HEK293T (cell line): ENCODE results near the gene ATP9A.

Source experiments
- CTCF ChIA-PET: fragments of 350-600 bp; formaldehyde crosslinking; extraction: SDS; loops from one replicate; lab custom pipeline; 2021; ENCODE audit warnings: antibody characterized with exemption, inconsistent platforms; lab: Yijun Ruan, JAX
- POLR2A ChIA-PET: fragments of 350-600 bp; formaldehyde crosslinking; extraction: SDS; loops from one replicate; lab custom pipeline; 2020; ENCODE audit warnings: antibody characterized with exemption, inconsistent platforms; lab: Yijun Ruan, JAX
- DNase-seq: peaks from one replicate; pipeline ENCODE4 v3.0.0; 2012; ENCODE audit warnings: mixed read lengths; ENCODE audit errors: extremely low spot score
- ARNT ChIP-seq: fragments of 450-650 bp; IDR thresholded peaks from 2 replicates; pipeline ENCODE4 v1.6.1; 2017; ENCODE audit warnings: mild to moderate bottlenecking
- BHLHE40 ChIP-seq: fragments of 450-650 bp; IDR thresholded peaks from 2 replicates; pipeline ENCODE4 v1.6.1; 2016; ENCODE audit warnings: mild to moderate bottlenecking, moderate library complexity, borderline replicate concordance
- CTBP1 ChIP-seq: fragments of 450-650 bp; IDR thresholded peaks from 2 replicates; pipeline ENCODE4 v1.6.1; 2016; ENCODE audit warnings: borderline replicate concordance
- ELF4 ChIP-seq: fragments of 450-650 bp; IDR thresholded peaks from 2 replicates; pipeline ENCODE4 v1.6.1; 2017; ENCODE audit warnings: antibody characterized with exemption
- FOXA1 ChIP-seq: fragments of 450-650 bp; IDR thresholded peaks from 2 replicates; pipeline ENCODE4 v1.6.1; 2016; ENCODE audit warnings: mild to moderate bottlenecking
- FOXK2 ChIP-seq: fragments of 450-650 bp; IDR thresholded peaks from 2 replicates; pipeline ENCODE4 v1.6.1; 2016; ENCODE audit warnings: mild to moderate bottlenecking
- FOXM1 ChIP-seq: fragments of 450-650 bp; IDR thresholded peaks from 2 replicates; pipeline ENCODE4 v1.6.1; 2017; ENCODE audit warnings: mild to moderate bottlenecking, borderline replicate concordance
- HDGF ChIP-seq: fragments of 450-650 bp; IDR thresholded peaks from 2 replicates; pipeline ENCODE4 v1.6.1; 2017; ENCODE audit warnings: antibody characterized with exemption, borderline replicate concordance
- L3MBTL2 ChIP-seq: fragments of 450-650 bp; conservative IDR thresholded peaks from 2 replicates; pipeline ENCODE4 v1.6.1; 2016; ENCODE audit warnings: mild to moderate bottlenecking
- LEF1 ChIP-seq: fragments of 450-650 bp; IDR thresholded peaks from 2 replicates; pipeline ENCODE4 v1.6.1; 2017; ENCODE audit warnings: mild to moderate bottlenecking, borderline replicate concordance
- NFRKB ChIP-seq: fragments of 450-650 bp; IDR thresholded peaks from 2 replicates; pipeline ENCODE4 v1.6.1; 2016; ENCODE audit warnings: mild to moderate bottlenecking, moderate library complexity
- PKNOX1 ChIP-seq: fragments of 450-650 bp; IDR thresholded peaks from 2 replicates; pipeline ENCODE4 v1.6.1; 2016
- SP1 ChIP-seq: fragments of 450-650 bp; IDR thresholded peaks from 2 replicates; pipeline ENCODE4 v1.6.1; 2017
- SUZ12 ChIP-seq: fragments of 450-650 bp; IDR thresholded peaks from 2 replicates; pipeline ENCODE4 v1.6.1; 2016; ENCODE audit warnings: mild to moderate bottlenecking
- TARDBP ChIP-seq: fragments of 450-650 bp; IDR thresholded peaks from 2 replicates; pipeline ENCODE4 v1.6.1; 2016
- ZNF384 ChIP-seq: fragments of 450-650 bp; IDR thresholded peaks from 2 replicates; pipeline ENCODE4 v1.6.1; 2016

ATP9A gene

GRCh38 chr20:51593584-51593983 is 174.6 kb downstream of the ATP9A start:
- ChIA-PET POLR2A (no interaction called here), CTCF (no interaction called here)

GRCh38 chr20:51592564-51592963 is 175.6 kb downstream of the ATP9A start:
- TF ChIP-seq FOXA1 (no peak), BHLHE40 (no peak), FOXK2 (no peak), PKNOX1 (no peak), ZNF384 (no peak), LEF1 (no peak), TARDBP (no peak), FOXM1 (no peak), ELF4 (no peak), L3MBTL2 (no peak), CTBP1 (no peak), SUZ12 (no peak), NFRKB (no peak), SP1 (no peak), HDGF (no peak), ARNT (no peak)
- POLR2A ChIA-PET = no interaction called here
- no peak for DNase-seq
- CTCF ChIA-PET = no interaction called here

More at GRCh38 chr20:51593584-51593983, 174.6 kb downstream of the ATP9A start:
- TF ChIP-seq ZNF384 (no peak), ARNT (no peak), CTBP1 (no peak), FOXM1 (no peak), FOXA1 (no peak), HDGF (no peak), SP1 (no peak), SUZ12 (no peak), ELF4 (no peak), TARDBP (no peak), BHLHE40 (no peak), NFRKB (no peak), FOXK2 (no peak), PKNOX1 (no peak), L3MBTL2 (no peak), LEF1 (no peak)
- no peak for DNase-seq

DNA sequence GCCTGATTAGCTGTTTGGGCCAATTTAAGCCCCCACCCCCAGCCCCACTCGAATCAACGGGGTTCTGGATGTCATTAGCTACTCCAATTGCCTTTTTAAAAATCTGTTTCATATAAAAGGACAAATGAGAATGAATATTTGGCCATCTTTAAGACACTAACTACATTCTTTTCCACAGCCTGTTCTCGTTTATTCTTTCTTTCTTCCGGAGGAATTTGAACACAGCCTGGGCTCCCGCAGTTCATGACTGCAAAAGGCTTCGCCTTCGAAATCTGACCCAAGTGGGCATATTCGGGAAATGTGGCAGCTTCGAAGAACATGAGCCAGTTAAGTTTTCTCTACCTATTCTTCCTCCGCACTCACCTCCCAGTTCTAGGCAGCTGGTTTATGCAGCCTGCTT is 176.3 kb downstream of the ATP9A start:
- TF ChIP-seq L3MBTL2 (no peak), SP1 (no peak), SUZ12 (no peak), ARNT (no peak)
- ChIA-PET CTCF (no interaction called here), POLR2A (no interaction called here)
- no peak for DNase-seq

GRCh38 chr20:51588762-51589161 is 179.4 kb downstream of the ATP9A start:
- TF ChIP-seq SP1 (no peak), ELF4 (no peak), PKNOX1 (no peak), BHLHE40 (no peak), NFRKB (no peak), TARDBP (no peak), FOXA1 (no peak), FOXK2 (no peak), L3MBTL2 (no peak), ZNF384 (no peak), LEF1 (no peak), ARNT (no peak), FOXM1 (no peak)
- ChIA-PET POLR2A (no interaction called here), CTCF (no interaction called here)
- DNase-seq = no peak

DNA sequence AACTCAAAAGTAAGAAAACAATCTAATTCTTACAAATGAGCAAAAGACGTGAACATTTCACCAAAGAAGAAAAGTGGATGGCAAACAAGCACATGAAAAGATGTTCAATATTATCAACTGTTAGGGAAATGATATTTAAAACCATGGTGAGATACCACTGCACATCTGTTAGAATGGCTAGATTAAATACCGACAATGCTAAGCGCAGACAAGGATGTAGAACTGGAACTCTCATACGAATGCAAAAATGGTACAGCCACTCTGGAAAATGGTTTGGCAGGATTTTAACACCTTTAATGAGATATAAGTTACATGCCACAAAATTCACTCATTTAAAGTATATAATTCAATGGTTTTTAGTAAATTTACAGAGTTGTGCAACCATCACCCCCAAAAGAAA is 181.0 kb downstream of the ATP9A start:
- TF ChIP-seq SP1 (no peak), CTBP1 (no peak), SUZ12 (no peak), BHLHE40 (no peak), TARDBP (no peak), FOXM1 (no peak), FOXK2 (no peak), LEF1 (no peak), HDGF (no peak), L3MBTL2 (no peak), ZNF384 (no peak), PKNOX1 (no peak), NFRKB (no peak)
- CTCF ChIA-PET = no interaction called here
- POLR2A ChIA-PET = no interaction called here
- no peak for DNase-seq

- DNase-seq = no peak
- TF ChIP-seq NFRKB (no peak), ZNF384 (no peak), SP1 (no peak), L3MBTL2 (no peak), SUZ12 (no peak), BHLHE40 (no peak), CTBP1 (no peak), ELF4 (no peak), FOXA1 (no peak), TARDBP (no peak), HDGF (no peak), FOXM1 (no peak), PKNOX1 (no peak), FOXK2 (no peak)
- POLR2A ChIA-PET = no interaction called here
- CTCF ChIA-PET = interaction anchor here (1.1 kb wide), 1 partner anchor 12 kb away, joined by 3 read pairs; no protein-coding TSS in a partner anchor
Observed at GRCh38 chr20:51586005-51586440, 182.2 kb downstream of the ATP9A start.
